DMS53 (cell line): ENCODE data around the gene FOXK1.
A peak's percentile ranks its signal among the peaks of the same experiment; 100 is the strongest.

Source experiments
- DNase-seq: peaks from one replicate; lab custom pipeline; 2025; lab: John Stamatoyannopoulos, UW

FOXK1 gene

DNA sequence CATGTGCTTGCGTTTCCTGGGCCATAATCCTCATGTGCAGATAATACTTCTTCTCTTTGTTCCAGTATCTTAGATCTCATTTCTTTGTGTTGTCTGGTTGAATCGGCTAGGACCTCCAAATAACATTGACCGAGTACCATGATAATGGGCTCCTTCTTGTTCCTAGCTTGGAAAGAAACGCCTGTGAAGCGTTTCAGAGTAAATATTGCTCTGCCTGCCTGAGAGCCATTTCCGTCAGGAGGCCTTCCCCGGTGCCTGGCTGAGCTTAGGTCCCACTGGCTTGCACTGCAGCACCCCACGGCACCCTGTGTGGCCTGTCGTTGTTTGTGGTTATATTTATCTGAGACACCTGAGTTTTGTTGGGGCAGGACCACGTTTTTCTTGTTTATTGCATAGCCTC, 17.7 kb downstream of the FOXK1 start:
- DNase-seq = peak; percentile 83

DNA sequence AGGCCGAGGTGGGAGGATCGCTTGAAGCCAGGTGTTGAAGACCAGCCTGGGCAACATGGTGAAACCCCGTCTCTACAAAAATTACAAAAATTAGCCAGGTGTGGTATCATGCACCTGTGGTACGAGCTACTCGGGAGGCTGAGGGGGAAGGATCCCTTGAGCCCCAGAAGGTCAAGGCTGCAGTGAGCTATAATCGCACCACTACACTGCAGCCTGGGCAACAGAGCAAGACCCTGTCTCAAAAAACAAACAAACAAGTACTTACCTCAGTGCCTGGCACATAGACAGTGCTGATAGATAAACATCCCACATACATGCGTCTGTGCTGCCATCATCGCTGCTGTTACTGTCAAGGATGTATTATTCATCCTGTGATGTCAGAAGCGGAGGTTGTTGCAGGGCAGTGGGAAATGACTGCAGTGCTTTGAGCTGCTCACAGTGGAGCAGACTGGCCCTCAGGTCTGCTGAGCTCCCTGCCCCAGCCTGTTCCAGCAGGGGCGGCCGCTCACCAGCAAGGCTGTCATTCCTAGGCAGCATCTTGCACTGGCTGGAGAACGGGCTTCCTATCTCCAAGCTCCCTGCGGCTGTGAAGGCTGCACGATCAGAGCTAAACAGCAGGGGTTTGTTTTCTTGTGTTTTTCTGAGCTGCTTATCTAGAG, 18.6 kb downstream of the FOXK1 start:
- DNase-seq = peak; percentile 43

DNA sequence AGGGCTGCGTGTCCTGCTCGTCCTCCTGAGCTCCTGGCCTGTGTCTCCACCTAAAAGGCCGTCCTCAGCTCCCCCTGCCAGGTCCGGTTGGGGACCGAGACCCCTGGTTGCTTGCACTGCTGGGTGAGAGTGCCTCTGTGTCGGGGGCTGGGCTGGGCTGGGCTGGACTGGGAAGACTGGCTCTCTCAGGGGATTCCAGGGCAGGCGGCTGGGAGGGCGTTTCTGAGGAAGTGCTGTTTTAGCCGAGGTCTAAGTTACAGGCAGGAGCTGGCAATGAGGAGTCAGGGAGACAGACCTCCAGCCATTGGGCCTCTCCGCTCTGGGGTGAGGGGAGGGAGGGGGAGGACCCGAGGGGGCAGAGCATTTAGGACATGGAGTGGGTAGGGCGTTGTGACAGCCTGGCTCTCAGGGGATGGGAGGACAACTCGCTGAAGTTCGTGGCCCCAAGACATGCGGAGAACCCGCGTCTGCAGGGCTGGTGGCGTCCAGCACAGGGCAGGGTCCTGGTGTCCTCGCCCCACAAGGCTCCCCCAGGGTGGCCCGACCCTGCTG, 20.9 kb downstream of the FOXK1 start:
- no peak for DNase-seq

DNA sequence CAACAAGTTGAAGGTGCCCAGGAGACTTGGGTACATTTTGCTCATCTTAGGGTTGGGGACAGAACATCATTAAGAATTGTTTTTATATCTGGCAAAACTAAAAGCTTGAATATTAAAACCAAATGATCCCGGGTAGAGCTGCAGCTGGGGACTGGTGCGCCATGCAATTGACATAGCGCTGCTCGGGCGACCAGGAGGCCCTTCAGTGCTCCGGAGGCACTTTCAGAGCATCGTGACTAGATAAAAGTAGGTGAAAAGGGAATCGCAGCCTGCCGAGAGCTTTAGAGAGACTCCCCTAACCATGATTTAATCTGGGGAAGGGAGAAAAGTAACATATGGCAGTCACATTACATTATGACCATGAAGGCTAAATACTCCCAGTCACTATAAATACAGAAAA, 21.4 kb downstream of the FOXK1 start:
- no peak for DNase-seq

DNA sequence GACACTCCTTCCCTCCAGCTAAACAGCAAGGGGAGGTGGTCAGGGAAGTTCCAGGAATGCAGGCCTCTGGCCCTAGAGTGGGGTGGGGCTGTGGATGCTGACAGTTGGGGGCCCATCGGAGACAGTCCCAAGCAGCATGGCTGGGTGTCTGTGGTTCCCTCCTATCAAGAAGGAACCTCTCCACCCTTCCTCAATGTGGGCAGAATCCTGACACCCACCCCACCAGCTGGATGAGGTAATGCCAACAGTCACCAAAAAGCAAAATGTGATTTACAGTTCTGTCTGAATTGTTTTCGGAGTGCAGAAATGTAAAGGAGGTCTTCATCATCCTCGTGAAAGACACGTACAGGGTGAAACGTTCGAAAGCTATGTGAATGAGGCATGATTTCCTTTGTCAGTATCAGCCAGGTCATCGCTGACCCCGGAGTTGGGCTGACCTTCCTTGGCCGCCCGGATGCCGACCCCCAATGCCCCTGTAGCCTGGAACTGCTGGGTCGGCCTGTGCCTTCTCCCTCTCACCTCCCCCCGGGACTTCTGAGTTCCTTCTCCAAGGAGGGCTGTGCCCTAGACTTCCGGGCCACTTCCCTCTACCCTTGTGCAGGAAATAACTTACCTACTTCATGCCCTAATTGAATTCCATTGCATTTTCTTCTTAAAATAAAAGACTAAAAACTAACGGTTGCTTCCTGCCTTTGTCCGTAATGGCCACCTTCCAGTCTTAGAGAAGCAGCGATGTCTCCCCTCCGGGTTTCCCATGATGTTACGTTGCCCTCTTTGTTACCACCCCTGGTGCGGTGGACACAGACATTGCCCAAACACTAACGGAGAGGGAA, 24.5 kb downstream of the FOXK1 start:
- no peak for DNase-seq

DNA sequence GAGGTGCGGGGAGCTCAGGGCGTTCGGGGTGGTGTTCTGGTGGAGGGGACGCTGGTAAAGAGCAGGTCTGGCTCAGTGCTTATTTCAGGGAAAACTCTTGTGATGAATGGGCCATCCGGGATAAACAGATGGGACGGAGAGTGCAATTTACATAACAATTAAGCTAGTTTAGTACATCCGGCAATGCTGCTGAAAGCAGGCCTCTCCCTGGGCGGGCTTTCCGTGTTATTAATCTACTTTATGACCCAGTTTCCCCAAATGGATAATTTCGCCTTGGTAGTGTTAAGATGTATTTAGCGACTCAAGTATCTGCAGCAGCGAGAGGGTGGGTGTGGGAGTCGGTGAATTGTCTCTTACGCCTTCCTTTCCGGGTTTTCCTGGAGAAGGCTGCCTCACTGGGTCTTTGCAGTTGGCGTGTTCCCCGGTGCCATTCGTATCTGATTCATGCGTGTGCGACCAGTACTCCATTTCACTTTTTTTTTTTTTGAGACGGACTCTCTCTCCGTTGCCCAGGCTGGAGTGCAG, 25.2 kb downstream of the FOXK1 start:
- no peak for DNase-seq

DNA sequence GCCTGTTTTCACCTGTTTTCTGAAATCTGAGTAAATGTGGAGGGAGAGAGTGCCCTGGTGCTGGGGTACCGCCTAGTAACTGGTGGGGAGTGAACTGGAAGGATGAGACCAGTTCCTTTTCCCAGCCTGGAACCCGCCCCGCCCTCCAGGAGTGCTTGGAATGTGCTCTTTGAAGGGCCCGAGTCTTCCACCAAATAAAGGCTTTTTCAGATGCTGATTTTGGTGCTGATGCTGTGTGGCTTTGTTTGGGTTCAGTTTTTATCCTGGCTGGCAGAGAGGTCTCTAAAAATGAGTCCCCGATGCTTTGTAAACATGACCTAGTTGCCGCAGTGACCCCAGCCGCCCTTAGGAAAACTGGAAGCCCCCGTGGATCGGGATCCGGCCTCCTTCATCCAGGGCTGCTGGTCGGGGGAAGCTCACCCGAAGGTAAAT, 25.9 kb downstream of the FOXK1 start:
- DNase-seq = no peak

DNA sequence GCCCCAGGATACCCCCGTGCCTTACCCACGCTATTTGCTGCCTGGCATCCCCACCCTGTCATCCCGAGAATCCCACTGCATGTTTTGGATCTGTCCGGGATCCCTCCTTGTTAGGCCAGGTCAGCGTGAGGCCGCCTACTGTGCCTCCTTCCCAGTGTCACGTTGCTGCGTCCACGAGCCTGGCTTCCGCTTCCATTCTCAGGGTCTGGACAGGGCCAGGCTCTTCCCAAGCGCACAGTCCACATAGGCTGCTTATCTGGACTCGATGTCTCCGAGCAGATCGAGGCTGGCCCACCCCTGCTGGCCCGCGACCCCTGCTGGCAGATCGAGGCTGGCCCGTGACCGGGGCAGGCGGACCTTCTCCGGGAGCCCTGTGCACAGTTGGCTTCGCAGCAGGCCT, 27.1 kb downstream of the FOXK1 start:
- DNase-seq = no peak

DNA sequence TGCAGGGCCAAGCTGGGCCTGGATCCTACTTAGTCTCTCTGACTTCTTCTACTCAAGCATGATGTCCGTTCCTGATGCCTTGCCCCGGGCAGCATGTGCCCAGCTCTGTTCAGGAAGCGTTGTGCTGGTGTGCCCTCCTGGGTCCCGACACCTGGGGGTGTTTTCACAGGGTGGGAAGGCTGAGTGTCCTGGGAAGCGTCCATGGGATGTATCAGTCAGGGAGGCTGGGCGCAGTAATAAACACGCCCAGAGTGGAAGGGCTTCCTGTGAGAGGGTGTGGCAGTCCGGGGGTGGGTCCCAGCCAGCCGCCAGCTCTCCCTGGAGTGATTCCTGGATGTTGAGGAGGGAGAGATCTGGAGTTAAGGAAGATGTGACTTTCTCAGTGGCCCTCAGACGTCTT, 29.0 kb downstream of the FOXK1 start:
- no peak for DNase-seq

DNA sequence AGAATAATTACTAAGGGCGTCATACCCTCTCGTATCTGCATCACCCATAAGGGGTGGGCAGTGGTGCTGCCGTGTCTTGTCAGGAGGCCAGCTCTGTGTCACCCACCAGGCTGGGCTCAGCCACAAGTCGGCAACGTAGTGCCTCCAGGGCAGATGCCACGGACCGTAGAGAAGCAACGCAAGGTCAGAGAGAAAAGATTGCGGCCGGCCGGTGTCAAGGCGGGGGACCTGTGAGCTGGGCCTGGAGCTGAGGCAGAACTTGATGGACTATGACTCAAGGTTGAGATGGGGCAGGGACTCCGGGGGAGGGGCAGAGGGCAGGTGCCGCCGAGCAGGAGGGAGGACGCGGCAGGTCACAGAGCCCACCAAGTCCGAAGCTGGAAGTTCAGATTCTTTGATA, 29.5 kb downstream of the FOXK1 start:
- DNase-seq = peak; percentile 47

DNA sequence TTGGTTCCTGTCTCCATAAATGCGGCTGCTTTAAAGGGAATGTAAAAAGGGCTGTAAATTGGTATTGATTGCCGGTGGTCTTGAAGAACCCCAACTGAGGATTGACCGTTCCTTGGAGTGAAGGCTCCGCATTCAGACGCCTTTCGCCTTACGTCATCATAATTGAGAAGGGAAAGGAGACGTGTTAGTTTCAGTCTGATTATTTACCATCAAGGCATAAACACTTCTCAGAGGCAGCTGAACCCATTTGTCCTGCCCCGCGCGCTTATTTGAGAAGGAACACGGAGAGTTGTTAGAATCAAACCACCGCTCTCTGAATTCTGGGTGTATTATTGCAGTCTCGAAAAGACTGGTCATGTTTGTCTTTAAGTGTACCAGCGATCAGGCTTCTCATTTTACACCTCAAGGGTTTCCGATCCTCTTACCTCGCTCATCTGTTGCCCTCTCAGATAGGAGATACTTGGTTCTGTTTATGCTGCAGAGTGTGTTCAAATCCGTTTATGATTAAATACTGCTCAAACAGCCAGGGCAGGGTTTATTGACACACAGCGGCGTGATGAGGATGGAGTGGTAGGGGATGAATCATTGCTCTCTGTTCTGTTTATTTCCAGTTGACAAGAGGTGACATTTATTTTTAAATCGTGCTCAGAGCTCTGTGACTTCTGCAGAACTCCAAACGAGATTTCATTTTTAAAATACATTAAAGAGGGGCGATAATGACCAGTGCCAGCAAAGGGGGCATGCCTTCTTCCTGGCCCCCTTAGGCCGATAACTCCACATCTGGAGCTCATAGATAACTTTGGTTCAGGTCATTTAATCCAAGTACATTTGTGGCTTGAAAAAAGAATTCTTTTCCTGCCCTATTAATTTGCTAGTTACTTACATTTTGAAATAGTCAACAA, 30.4 kb downstream of the FOXK1 start:
- DNase-seq = peak; percentile 96

DNA sequence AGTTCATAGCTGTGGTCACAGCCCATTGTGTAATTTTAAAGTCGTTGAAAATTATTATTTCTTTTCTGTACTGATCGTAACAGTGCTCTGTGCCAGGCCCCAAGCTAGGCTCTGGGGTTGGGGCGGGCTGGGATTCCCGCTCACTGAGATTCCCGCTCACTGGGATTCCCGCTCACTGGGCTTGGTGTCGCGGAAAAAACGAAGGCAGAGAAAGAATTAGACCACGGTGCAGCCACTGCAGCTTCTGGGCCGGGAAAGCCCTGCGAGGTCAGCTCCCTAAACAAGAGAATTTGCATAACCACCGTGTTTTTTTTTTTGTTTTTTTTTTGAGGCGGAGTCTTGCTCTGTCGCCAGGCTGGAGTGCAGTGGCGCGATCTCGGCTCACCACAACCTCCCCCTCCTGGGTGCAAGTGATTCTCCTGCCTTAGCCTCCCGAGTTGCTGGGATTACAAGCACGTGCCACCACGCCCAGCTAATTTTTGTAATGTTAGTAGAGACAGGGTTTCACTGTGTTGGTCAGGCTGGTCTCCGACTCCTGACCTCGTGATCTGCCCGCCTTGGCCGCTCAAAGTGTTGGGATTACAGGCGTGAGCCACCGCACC, 31.2 kb downstream of the FOXK1 start:
- DNase-seq = peak; percentile 73

DNA sequence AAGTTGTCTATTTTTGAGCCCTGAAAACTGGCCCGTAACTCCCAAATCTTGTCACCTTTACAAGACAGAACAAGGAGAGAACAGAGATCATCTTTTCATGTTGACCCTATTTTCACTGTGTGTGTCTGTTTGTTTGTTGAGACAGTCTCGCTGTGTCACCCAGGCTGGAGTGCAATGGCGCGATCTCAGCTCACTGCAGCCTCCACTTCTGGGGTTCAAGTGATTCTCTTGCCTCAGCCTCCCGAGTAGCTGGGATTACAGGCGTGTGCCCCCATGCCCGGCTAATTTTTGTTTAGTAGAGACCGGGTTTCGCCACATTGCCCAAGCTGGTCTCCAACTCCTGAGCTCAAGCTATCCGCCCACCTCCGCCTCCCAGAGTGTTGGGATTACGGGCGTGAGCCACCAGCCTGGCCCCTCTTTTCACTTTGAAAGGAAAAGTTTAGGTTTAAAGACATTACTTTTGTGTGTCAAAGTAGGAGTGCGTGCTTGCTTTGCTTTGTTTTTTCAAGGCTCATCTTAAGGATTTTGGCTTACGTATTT, 32.1 kb downstream of the FOXK1 start:
- DNase-seq = no peak

DNA sequence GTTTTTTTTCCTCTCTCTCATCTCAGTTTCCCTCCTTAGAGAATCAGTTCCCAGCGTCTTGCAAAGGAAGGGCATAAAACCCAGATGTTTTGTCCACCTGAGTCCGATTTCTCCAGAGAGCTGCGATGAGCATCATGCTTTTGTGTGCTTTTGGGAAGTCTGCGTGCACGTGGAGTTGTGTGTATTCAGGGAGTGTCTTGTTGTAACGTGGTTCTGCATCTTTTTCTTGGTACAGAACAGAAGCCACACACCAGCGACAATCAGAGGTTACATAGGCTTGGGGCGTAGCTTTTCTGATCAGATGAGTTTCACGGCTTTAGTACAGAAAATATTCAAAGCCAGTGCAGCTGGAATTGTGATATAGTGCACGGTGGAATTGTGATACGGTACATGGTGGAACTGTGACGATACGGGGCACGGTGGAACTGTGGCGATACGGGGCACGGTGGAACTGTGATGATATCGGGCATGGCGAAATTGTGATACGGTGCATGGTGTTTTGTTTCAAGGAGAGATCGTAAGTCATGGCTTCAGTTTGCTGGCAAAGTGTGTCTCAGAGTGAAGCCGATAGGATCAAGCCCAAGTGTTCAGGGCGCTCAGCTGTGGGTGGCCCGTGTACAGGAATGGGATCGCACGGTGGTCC, 32.8 kb downstream of the FOXK1 start:
- DNase-seq = no peak

DNA sequence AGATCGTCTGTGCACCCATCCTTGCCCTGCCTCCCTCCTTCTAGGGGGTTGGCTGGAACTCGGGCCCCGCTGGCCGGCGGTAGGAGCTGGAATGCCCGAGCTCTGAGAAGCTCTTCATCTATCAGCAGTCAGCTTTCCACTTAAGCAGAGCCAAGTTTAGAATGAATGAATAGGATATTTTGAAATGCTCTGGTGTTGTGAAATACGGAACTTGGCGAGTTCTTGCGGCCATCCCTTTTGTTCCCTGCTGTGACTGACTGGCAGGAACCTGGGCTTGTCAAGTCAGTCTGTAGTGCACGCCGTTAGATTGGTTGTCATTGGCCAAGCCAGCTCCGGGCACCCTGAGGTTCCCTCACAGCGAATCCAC, 33.3 kb downstream of the FOXK1 start:
- DNase-seq = no peak

DNA sequence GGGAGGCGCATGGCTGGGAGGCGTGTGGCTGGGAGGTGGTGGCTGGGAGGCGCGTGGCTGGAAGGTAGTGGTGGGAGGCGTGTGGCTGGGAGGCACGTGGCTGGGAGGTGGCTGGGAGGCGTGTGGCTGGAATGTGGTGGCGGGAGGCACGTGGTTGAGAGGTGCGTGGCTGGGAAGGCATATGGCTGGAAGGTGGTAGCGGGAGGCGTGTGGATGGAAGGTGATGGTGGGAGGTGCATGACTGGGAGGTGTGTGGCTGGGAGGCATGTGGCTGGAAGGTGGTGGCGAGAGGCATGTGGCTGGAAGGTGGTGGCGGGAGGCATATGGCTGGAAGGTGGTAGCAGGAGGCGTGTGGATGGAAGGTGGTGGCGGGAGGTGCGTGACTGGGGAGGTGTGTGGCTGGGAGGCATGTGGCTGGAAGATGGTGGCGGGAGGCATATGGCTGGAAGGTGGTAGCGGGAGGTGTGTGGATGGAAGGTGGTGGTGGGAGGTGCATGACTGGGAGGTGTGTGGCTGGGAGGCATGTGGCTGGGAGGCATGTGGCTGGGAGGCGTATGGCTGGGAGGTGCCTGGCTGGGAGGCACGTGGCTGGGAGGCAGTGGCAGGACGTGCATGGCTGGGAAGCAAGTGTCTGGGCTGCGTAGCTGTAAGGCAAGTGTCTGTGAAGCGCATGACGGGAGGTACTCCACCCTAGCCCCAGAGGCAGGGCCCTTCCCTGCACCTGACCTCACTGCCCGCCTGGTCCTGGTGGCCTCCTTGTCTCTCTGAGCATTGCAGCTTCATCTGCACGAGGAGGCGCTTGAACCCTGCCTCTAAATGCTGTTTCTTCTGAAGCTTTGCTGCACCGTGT, 35.1 kb downstream of the FOXK1 start:
- DNase-seq = no peak

DNA sequence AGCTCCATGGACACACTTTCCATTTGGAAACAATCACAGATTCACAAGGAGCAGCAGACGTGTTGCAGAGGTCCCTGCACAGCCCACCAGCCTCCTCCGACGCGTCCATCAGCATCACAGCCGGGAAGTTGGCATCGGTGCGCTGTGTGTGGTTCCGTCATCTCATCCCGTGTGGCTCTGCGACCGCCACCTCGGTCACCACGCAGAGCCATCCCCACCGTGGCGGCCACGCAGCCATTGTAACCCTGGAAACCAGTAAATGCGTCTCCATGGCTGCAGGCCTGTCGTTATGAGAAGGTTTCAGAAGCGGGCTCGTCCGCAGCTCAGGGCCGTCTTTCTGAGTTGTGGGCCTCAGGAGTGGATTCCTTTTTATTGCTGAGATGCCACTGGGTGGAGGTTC, 36.0 kb downstream of the FOXK1 start:
- DNase-seq = no peak

DNA sequence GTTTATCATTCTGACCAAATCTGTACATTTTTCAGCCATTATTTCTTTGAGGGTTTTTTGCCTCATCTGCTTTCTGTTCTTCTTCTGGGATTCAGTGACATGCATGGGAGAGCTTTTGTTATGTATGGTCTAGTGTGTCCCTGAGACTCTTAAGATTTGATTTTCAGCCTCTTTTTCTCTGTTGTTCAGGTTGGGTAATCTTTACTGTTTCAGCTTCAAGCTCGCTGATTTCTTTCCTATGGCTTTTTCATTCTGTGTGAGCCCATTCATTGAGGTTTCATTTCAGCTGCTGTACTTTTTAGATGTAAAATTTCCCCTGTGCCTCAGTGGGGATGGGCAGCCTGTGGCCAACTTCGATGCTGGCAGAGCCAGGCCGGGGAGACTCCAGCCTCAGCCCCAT, 38.1 kb downstream of the FOXK1 start:
- DNase-seq = no peak

DNA sequence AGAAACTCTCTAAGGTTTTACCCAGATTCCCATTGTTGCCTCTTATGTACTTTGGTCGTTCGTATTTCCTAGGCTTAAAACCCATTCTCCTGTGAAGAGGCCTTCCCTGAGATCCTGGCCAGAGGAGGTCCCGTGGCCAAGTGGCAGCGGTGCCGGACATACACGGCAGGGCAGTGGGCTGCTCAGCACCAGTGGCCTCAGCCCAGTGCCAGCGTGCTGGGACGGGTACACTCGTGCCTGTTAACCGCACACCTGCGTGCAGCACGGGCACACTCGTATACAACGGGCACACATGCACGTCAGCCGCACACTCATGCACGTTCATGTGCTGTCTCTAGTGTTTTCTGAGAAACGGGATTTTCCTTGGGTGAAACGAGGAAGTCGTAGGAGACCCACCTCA, 40.2 kb downstream of the FOXK1 start:
- DNase-seq = no peak
